Measurements from ENCODE around the gene TTC12. TPM values are rescaled to one million over a fixed set of nuclear protein-coding genes. Genes with fewer than 3 reads are reported as not detected.

The TTC12 gene
- total and polyA plus RNA-seq, 2 donors (not counting 3 experiments of a cell fraction or from before 2014, with no cell fraction given), result 2.2 to 2.9 TPM

DNA sequence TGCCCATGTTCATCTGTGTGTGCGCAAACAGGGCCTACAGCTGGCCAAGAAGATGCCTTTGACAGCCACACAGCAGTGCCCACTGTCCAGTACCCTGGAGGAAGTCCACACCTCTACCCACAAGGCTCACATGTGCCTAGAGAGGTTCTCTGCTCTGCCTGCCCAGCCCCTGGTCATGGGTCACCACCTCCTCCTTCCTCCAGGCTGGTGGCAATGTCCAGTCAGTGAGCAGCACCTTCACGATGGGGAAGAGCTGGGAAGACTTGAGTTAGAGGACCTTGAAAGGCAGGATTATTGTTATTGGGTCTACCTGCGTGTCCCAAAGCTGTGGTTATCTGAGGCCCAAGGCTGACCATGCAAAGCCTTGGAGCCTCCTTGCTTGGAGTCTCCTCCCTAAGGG, 28.4 kb upstream of the TTC12 start:
- FAIRE-seq, result no peak
- dilution Hi-C loops (cut with MboI; ENCODE audit: extremely low pct_ligation_motif_present, low sequenced_read_pairs) (no loop called here), intact Hi-C loops (cut with micrococcal nuclease) (loop anchor here (5.0 kb wide), 1 partner anchor 489 kb away; no protein-coding TSS in a partner anchor)
- no peaks in the 10 kb centered on the region for H4K20me1 ChIP-seq (replicated peaks; ENCODE audit: control insufficient read depth, extremely low read depth, insufficient read depth, low read length)
- no peaks in the 10 kb centered on the region for H3K9me1 ChIP-seq (replicated peaks; ENCODE audit: control insufficient read depth, extremely low read depth, insufficient read depth, low read length)
- no peak for DNase-seq (ENCODE audit: low read depth, low spot score)
- H3K79me2 ChIP-seq (ENCODE audit: control insufficient read depth, insufficient read depth, low read length), result no peaks in the 10 kb centered on the region
- H3K4me1 ChIP-seq (ENCODE audit: control insufficient read depth, extremely low read depth, insufficient read depth, low read length), result no peaks in the 10 kb centered on the region
- H3K4me3 ChIP-seq (replicated peaks in 1 of 3; ENCODE audit: insufficient read depth in 1 of 3, low read depth in 1 of 3, low read length in 3 of 3), result no peak overlapping the region
- no peak overlapping the region for H3K9ac ChIP-seq (replicated peaks; ENCODE audit: extremely low read depth, insufficient read depth, low read length)
- CTCF ChIA-PET, result interaction anchor here (5.7 kb wide), 1 partner anchor 698 kb away, joined by 401 read pairs; no protein-coding TSS in a partner anchor
- no TSS peak for BruUV-seq (replicated peaks)
- H3K27me3 ChIP-seq (ENCODE audit: control insufficient read depth in 2 of 2, insufficient read depth in 2 of 2, low read length in 2 of 2), result no peaks in the 10 kb centered on the region
- no peak overlapping the region for H3K27ac ChIP-seq (ENCODE audit: insufficient read depth, low read depth, low read length)
- no peak overlapping the region for H3K4me2 ChIP-seq (ENCODE audit: insufficient read depth, low read length)
- POLR2A ChIA-PET, result no interaction called here
- TF ChIP-seq MYC (IDR thresholded peaks at IDR 0.05; ENCODE audit: low read depth, low read length), result no peak
- no peak for TF ChIP-seq FOS (IDR thresholded peaks at IDR 0.05; ENCODE audit: borderline replicate concordance, insufficient read depth, low read length)
- no peak for TF ChIP-seq POLR2AphosphoS5 (IDR thresholded peaks at IDR 0.05; ENCODE audit: insufficient read depth, low read depth, low read length)
- TF ChIP-seq, protein P1, sequence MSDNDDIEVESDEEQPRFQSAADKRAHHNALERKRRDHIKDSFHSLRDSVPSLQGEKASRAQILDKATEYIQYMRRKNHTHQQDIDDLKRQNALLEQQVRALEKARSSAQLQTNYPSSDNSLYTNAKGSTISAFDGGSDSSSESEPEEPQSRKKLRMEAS (IDR thresholded peaks at IDR 0.05; ENCODE audit: insufficient read depth, insufficient read length), result no peak
- TF ChIP-seq CTCF (IDR thresholded peaks at IDR 0.05; ENCODE audit: extremely low read depth in 1 of 2, insufficient read depth in 1 of 2, low read depth in 1 of 2, low read length in 2 of 2), result no peak
- TF ChIP-seq POLR2A (IDR thresholded peaks at IDR 0.05; ENCODE audit: low read depth, low read length), result no peak
- no peak for TF ChIP-seq GATA2 (IDR thresholded peaks at IDR 0.05; ENCODE audit: insufficient read depth, insufficient read length, low read depth, low read length)
- H2AFZ ChIP-seq (ENCODE audit: low read depth, low read length), result no peak overlapping the region
- H3K9me3 ChIP-seq (replicated peaks; ENCODE audit: control insufficient read depth, insufficient read depth, low read length), result no peaks in the 10 kb centered on the region
- H3K36me3 ChIP-seq (ENCODE audit: control insufficient read depth in 2 of 2, extremely low read depth in 1 of 2, insufficient read depth in 2 of 2, low read length in 2 of 2), result no peaks in the 10 kb centered on the region
